ENCODE measurements around the gene SEBOX. TPM values are rescaled to one million over a fixed set of nuclear protein-coding genes. Genes with fewer than 3 reads are reported as not detected.

Gene SEBOX
- total and polyA plus RNA-seq, 5 donors from 2014 or later: not detected

GRCh38 chr17:28365487-28365886 is 488 bp upstream of the SEBOX start:
- Histone ChIP-seq H3K9me3 (ENCODE audit: control insufficient read depth in 2 of 2, low read length in 2 of 2) (no peaks in the 10 kb centered on the region), H3K27me3 (ENCODE audit: control insufficient read depth, insufficient read depth, low read length) (no peaks in the 10 kb centered on the region), H3K4me1 (ENCODE audit: control insufficient read depth, insufficient read depth, low read length, poor library complexity, severe bottlenecking) (no peaks in the 10 kb centered on the region), H3K4me3 (ENCODE audit: low read depth, low read length) (no peak overlapping the region), H3K36me3 (ENCODE audit: control insufficient read depth, insufficient read depth, low read length) (peaks cover 40% of the 10 kb centered on the region), H3K27ac (ENCODE audit: insufficient read depth, low read length, poor library complexity, severe bottlenecking) (no peak overlapping the region)
- H3K27ac Mint-ChIP-seq: no peak overlapping the region
- peaks cover 0 to 9% (median 2%) of the 10 kb centered on the region in 4 donors for H3K4me1 Mint-ChIP-seq
- H3K36me3 Mint-ChIP-seq: peaks cover 8% of the 10 kb centered on the region
- no peaks in the 10 kb centered on the region for H3K9me3 Mint-ChIP-seq
- no peak overlapping the region for H3K4me3 Mint-ChIP-seq
- no peaks in the 10 kb centered on the region for H3K27me3 Mint-ChIP-seq
- DNase-seq (no peak), ATAC-seq (ENCODE audit: low read depth in 2 of 2) (no peak)

DNA sequence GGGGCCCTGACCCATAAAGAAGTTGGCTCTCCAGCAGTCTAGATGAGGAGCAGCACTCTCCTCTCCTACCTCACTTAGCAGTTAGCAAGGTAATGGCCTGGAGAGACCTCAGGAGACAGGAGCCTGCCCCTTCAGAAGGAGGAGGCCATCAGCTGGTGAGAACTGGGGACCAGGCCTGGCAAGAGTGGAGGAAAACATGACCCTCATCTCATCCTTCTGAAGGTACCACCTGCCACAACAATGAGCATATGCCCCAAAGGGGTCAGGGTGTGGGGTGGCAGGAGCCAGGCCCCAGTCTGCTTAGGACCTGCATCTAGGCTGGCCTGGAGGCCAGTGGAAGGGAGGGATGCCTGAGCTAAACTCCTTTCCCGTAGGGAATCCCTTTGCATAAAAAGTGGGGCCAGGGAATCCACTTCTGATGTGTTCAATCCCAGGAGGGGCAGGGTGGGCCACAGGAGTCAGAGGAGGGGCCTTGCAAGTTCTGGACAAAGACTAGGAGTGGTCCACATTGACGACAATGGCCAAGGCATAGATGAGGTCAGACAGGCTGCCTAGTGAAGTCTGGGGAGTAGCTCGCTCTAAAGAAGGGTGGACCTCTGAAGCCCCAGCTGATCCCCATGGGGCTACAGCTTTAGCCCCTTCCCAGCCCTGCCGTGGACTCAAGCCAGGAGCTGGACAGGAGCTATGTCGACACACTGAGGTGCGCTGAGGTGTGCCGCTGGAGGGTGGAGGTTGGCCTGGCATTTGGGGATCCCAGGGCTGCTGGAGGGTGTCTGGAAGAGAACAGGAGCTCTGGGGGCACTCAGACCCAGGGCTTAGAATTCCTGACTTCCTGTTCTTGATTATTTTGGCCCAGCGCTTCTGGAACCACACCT is 986 bp downstream of the SEBOX start:
- Mint-ChIP-seq H3K9me3 (no peaks in the 10 kb centered on the region), H3K36me3 (peaks cover 11% of the 10 kb centered on the region), H3K27ac (no peak overlapping the region), H3K4me3 (no peak overlapping the region), H3K4me1 (peaks cover 0 to 3% (median 1%) of the 10 kb centered on the region in 4 donors), H3K27me3 (no peaks in the 10 kb centered on the region)
- ATAC-seq (ENCODE audit: low read depth in 2 of 2): no peak
- no peak for DNase-seq
- Histone ChIP-seq H3K4me1 (ENCODE audit: control insufficient read depth, insufficient read depth, low read length, poor library complexity, severe bottlenecking) (no peaks in the 10 kb centered on the region), H3K27ac (ENCODE audit: insufficient read depth, low read length, poor library complexity, severe bottlenecking) (no peak overlapping the region), H3K9me3 (ENCODE audit: control insufficient read depth in 2 of 2, low read length in 2 of 2) (no peaks in the 10 kb centered on the region), H3K36me3 (ENCODE audit: control insufficient read depth, insufficient read depth, low read length) (peaks cover 51% of the 10 kb centered on the region), H3K4me3 (ENCODE audit: low read depth, low read length) (no peak overlapping the region), H3K27me3 (ENCODE audit: control insufficient read depth, insufficient read depth, low read length) (no peaks in the 10 kb centered on the region)

GRCh38 chr17:28363186-28363585 is 1.8 kb downstream of the SEBOX start:
- H3K4me1 ChIP-seq (ENCODE audit: control insufficient read depth, insufficient read depth, low read length, poor library complexity, severe bottlenecking): peaks cover 5% of the 10 kb centered on the region
- Mint-ChIP-seq H3K4me1 (peaks cover 0 to 7% (median 4%) of the 10 kb centered on the region in 4 donors), H3K27ac (no peak overlapping the region), H3K9me3 (no peaks in the 10 kb centered on the region), H3K27me3 (no peaks in the 10 kb centered on the region), H3K4me3 (no peak overlapping the region), H3K36me3 (peaks cover 11% of the 10 kb centered on the region)
- DNase-seq: no peak
- H3K27me3 ChIP-seq (ENCODE audit: control insufficient read depth, insufficient read depth, low read length): no peaks in the 10 kb centered on the region
- no peak overlapping the region for H3K4me3 ChIP-seq (ENCODE audit: low read depth, low read length)
- H3K27ac ChIP-seq (ENCODE audit: insufficient read depth, low read length, poor library complexity, severe bottlenecking): no peak overlapping the region
- H3K36me3 ChIP-seq (ENCODE audit: control insufficient read depth, insufficient read depth, low read length): peaks cover 51% of the 10 kb centered on the region
- ATAC-seq (ENCODE audit: low read depth in 2 of 2): no peak
- H3K9me3 ChIP-seq (ENCODE audit: control insufficient read depth in 2 of 2, low read length in 2 of 2): no peaks in the 10 kb centered on the region

DNA sequence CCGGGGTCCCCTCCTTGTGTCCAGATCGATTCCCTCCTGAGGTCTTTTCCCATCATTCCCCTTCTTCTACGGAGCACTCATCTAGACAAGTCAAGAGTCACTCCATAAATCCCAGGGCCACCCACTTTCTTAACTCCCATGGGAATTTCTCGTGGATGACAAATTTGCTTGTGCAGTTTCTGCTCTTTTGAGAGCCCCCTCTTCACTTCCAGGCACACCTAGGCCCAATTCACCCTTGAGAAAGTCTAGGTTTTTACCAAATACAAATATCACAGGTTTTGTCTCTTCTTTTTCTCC is 7.2 kb downstream of the SEBOX start:
- Histone ChIP-seq H3K36me3 (ENCODE audit: control insufficient read depth, insufficient read depth, low read length) (peaks cover 46% of the 10 kb centered on the region), H3K9me3 (ENCODE audit: control insufficient read depth in 2 of 2, low read length in 2 of 2) (no peaks in the 10 kb centered on the region), H3K27ac (ENCODE audit: insufficient read depth, low read length, poor library complexity, severe bottlenecking) (peak overlapping the region; percentile 83), H3K4me3 (ENCODE audit: low read depth, low read length) (peak overlapping the region; percentile 95), H3K4me1 (ENCODE audit: control insufficient read depth, insufficient read depth, low read length, poor library complexity, severe bottlenecking) (peaks cover 24% of the 10 kb centered on the region), H3K27me3 (ENCODE audit: control insufficient read depth, insufficient read depth, low read length) (no peaks in the 10 kb centered on the region)
- Mint-ChIP-seq H3K4me1 (peaks cover 0 to 34% (median 21%) of the 10 kb centered on the region in 4 donors), H3K27ac (peak overlapping the region; percentile 95 to 97 (median 95)), H3K27me3 (peaks cover 5% of the 10 kb centered on the region), H3K4me3 (peak overlapping the region; percentile 89 to 97 (median 95)), H3K36me3 (peaks cover 21% of the 10 kb centered on the region), H3K9me3 (no peaks in the 10 kb centered on the region)
- no peak for DNase-seq
- ATAC-seq (ENCODE audit: low read depth in 2 of 2): no peak

DNA sequence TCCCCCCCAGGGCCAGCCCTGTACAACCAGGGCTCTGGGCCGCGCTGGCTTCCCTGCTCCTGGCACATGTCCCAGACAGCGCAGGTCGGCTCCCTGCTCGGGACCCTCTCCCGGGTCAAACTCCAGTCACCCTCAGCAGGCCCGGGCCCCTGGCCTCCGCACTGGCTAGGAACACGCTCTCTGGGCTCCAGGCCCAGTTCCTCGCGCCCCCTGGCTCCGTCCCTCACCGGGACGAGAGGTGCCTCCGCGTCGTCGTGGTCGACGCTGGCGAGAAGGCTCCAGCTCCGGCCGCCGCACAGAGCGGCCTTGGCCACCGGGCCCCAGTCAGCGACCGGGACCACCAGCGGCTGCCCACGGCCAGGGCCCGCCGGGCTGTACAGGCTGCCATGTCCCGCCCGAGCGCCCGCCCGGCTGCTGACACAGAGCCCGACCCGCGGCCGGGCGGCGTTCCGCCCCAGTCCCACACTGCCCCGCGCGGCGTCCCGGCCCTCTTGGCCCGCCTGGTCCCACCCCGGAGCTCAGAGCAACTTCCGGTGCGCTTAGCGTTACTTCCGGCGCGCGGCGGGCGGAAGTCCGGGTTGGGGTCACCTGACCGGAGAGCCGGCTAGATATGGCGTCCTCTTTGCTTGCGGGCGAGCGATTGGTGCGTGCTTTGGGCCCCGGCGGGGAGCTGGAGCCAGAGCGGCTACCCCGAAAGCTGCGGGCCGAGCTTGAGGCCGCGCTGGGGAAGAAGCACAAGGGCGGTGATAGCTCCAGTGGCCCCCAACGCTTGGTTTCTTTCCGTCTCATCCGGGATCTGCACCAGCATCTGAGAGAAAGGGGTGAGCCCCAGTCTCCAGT is 7.7 kb downstream of the SEBOX start, which contains the start of gene POLDIP2:
POLDIP2 (minus strand) TSS at position 467 of the 840 bp plus-strand sequence; CDS start at position 388, 79 bp downstream.
- H3K9me3 ChIP-seq (ENCODE audit: control insufficient read depth in 2 of 2, low read length in 2 of 2): no peaks in the 10 kb centered on the region
- H3K27me3 Mint-ChIP-seq: peaks cover 5% of the 10 kb centered on the region
- no peaks in the 10 kb centered on the region for H3K9me3 Mint-ChIP-seq
- H3K4me1 Mint-ChIP-seq: peaks cover 0 to 34% (median 21%) of the 10 kb centered on the region in 4 donors
- peak within 1 kb of the TSS; percentile 83 for H3K27ac ChIP-seq (ENCODE audit: insufficient read depth, low read length, poor library complexity, severe bottlenecking)
- H3K36me3 Mint-ChIP-seq: peaks cover 22% of the 10 kb centered on the region
- ATAC-seq (ENCODE audit: low read depth in 2 of 2): peak; percentile 99 to 100
- DNase-seq: peak; percentile 94 to 97 (median 96)
- peak within 1 kb of the TSS; percentile 95 for H3K4me3 ChIP-seq (ENCODE audit: low read depth, low read length)
- H3K4me3 Mint-ChIP-seq: peak within 1 kb of the TSS; percentile 89 to 97 (median 95)
- H3K27me3 ChIP-seq (ENCODE audit: control insufficient read depth, insufficient read depth, low read length): no peaks in the 10 kb centered on the region
- H3K27ac Mint-ChIP-seq: peak within 1 kb of the TSS; percentile 95 to 97 (median 95)
- H3K4me1 ChIP-seq (ENCODE audit: control insufficient read depth, insufficient read depth, low read length, poor library complexity, severe bottlenecking): peaks cover 24% of the 10 kb centered on the region
- H3K36me3 ChIP-seq (ENCODE audit: control insufficient read depth, insufficient read depth, low read length): peaks cover 43% of the 10 kb centered on the region

- H3K36me3 ChIP-seq (ENCODE audit: control insufficient read depth, insufficient read depth, low read length): peaks cover 77% of the 10 kb centered on the region
Observed at GRCh38 chr17:28350271-28350670, 14.7 kb downstream of the SEBOX start.

DNA sequence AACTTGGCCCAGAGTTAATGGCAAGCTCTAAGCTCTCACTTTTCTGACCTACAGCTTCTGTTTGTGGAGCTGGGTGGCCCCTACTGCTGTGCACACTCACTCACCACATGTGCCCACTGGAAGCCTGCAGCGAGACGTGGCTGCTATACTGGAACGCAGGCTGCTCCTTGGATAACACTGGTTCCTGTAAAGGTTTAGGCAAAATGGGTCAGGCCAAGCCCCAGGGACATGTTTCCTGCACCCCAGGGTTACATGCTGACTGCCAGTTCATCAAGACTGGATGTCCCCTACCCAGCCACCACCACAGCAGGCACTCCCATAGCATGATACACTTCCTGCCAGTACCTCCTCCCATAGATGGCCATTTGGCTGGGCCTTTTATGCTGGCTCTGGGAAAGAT is 16.0 kb downstream of the SEBOX start:
- no peak for ATAC-seq (ENCODE audit: low read depth in 2 of 2)
- Mint-ChIP-seq H3K9me3 (no peaks in the 10 kb centered on the region), H3K36me3 (peaks cover 27% of the 10 kb centered on the region), H3K27ac (no peak overlapping the region), H3K4me1 (no peaks in the 10 kb centered on the region), H3K27me3 (no peaks in the 10 kb centered on the region), H3K4me3 (no peak overlapping the region)
- Histone ChIP-seq H3K9me3 (ENCODE audit: control insufficient read depth in 2 of 2, low read length in 2 of 2) (no peaks in the 10 kb centered on the region), H3K27ac (ENCODE audit: insufficient read depth, low read length, poor library complexity, severe bottlenecking) (no peak overlapping the region), H3K27me3 (ENCODE audit: control insufficient read depth, insufficient read depth, low read length) (no peaks in the 10 kb centered on the region), H3K36me3 (ENCODE audit: control insufficient read depth, insufficient read depth, low read length) (peaks cover 85% of the 10 kb centered on the region), H3K4me1 (ENCODE audit: control insufficient read depth, insufficient read depth, low read length, poor library complexity, severe bottlenecking) (no peaks in the 10 kb centered on the region), H3K4me3 (ENCODE audit: low read depth, low read length) (no peak overlapping the region)
- no peak for DNase-seq

More at GRCh38 chr17:28350271-28350670, 14.7 kb downstream of the SEBOX start:
- no peaks in the 10 kb centered on the region for H3K27me3 ChIP-seq (ENCODE audit: control insufficient read depth, insufficient read depth, low read length)
- Mint-ChIP-seq H3K27ac (no peak overlapping the region), H3K4me1 (peaks cover 0 to 5% (median 0%) of the 10 kb centered on the region in 4 donors), H3K4me3 (no peak overlapping the region), H3K36me3 (peaks cover 31% of the 10 kb centered on the region), H3K27me3 (no peaks in the 10 kb centered on the region), H3K9me3 (no peaks in the 10 kb centered on the region)
- DNase-seq (no peak), ATAC-seq (ENCODE audit: low read depth in 2 of 2) (no peak)
- no peak overlapping the region for H3K4me3 ChIP-seq (ENCODE audit: low read depth, low read length)
- no peak overlapping the region for H3K27ac ChIP-seq (ENCODE audit: insufficient read depth, low read length, poor library complexity, severe bottlenecking)
- H3K4me1 ChIP-seq (ENCODE audit: control insufficient read depth, insufficient read depth, low read length, poor library complexity, severe bottlenecking): no peaks in the 10 kb centered on the region
- no peaks in the 10 kb centered on the region for H3K9me3 ChIP-seq (ENCODE audit: control insufficient read depth in 2 of 2, low read length in 2 of 2)

Data from CD4-positive, CD25-positive, alpha-beta regulatory T cell (primary cell).